CD4-positive, alpha-beta T cell treated with Interleukin-4 for 1 hour (primary cell): ENCODE data around the gene PSAT1.
"Not testable (repeated sequence)": the region's sequence is repeated elsewhere in the genome, so short reads cannot be mapped to it uniquely, and the experiment has no call there.

Source experiments
- DNase-seq, 2 donors: peaks; one replicate each; pipeline ENCODE4 v3.0.0-alpha.2; 2020 to 2022

Gene PSAT1

GRCh38 chr9:78296893-78297671 lies at the start of gene PSAT1:
TSS of gene PSAT1 (plus strand) at chr9:78297125. CDS start at chr9:78297211, 86 bp downstream.
- peak; percentile 89 to 91 for DNase-seq

GRCh38 chr9:78248635-78249034 lies 48.3 kb upstream of the PSAT1 start:
- no peak for DNase-seq

- no peak for DNase-seq
Observed at GRCh38 chr9:78249542-78249941, 47.4 kb upstream of the PSAT1 start.

GRCh38 chr9:78252616-78253015 lies 44.3 kb upstream of the PSAT1 start:
- no peak for DNase-seq

GRCh38 chr9:78253285-78253684 lies 43.6 kb upstream of the PSAT1 start:
- no peak for DNase-seq

- peak in 1 of 2 donors; percentile 51 for DNase-seq
Observed at GRCh38 chr9:78261403-78262001, 35.4 kb upstream of the PSAT1 start.

GRCh38 chr9:78262655-78263054 lies 34.3 kb upstream of the PSAT1 start:
- no peak for DNase-seq

GRCh38 chr9:78267889-78268288 lies 29.0 kb upstream of the PSAT1 start:
- DNase-seq = no peak

GRCh38 chr9:78269784-78270183 lies 27.1 kb upstream of the PSAT1 start:
- DNase-seq = no peak

GRCh38 chr9:78272307-78272706 lies 24.6 kb upstream of the PSAT1 start:
- no peak for DNase-seq

GRCh38 chr9:78273761-78274160 lies 23.2 kb upstream of the PSAT1 start:
- DNase-seq = no peak

- DNase-seq = no peak
Observed at GRCh38 chr9:78278177-78278777, 18.6 kb upstream of the PSAT1 start.

GRCh38 chr9:78278801-78279200 lies 18.1 kb upstream of the PSAT1 start:
- DNase-seq = no peak

GRCh38 chr9:78280982-78281668 lies 15.8 kb upstream of the PSAT1 start:
- DNase-seq = no peak

GRCh38 chr9:78284181-78284580 lies 12.7 kb upstream of the PSAT1 start:
- not testable (repeated sequence) for DNase-seq

GRCh38 chr9:78286125-78286524 lies 10.8 kb upstream of the PSAT1 start:
- DNase-seq = no peak

- no peak for DNase-seq
Observed at GRCh38 chr9:78286946-78287388, 10.0 kb upstream of the PSAT1 start.

- no peak for DNase-seq
Observed at GRCh38 chr9:78288214-78288892, 8.6 kb upstream of the PSAT1 start.

- DNase-seq = no peak
Observed at GRCh38 chr9:78289474-78289873, 7.5 kb upstream of the PSAT1 start.

- DNase-seq = no peak
Observed at GRCh38 chr9:78291240-78291925, 5.5 kb upstream of the PSAT1 start.

GRCh38 chr9:78292026-78292425 lies 4.9 kb upstream of the PSAT1 start:
- DNase-seq = no peak
